Non-pigmented ciliary epithelial cell (primary cell): ENCODE results near the gene INSM1.
A peak's percentile ranks its signal among the peaks of the same experiment; 100 is the strongest.

ENCODE experiments used
- DNase-seq: peaks from one replicate; pipeline ENCODE4 v3.0.0-alpha.2; 2010; ENCODE audit warnings: low read depth

The INSM1 gene

DNA sequence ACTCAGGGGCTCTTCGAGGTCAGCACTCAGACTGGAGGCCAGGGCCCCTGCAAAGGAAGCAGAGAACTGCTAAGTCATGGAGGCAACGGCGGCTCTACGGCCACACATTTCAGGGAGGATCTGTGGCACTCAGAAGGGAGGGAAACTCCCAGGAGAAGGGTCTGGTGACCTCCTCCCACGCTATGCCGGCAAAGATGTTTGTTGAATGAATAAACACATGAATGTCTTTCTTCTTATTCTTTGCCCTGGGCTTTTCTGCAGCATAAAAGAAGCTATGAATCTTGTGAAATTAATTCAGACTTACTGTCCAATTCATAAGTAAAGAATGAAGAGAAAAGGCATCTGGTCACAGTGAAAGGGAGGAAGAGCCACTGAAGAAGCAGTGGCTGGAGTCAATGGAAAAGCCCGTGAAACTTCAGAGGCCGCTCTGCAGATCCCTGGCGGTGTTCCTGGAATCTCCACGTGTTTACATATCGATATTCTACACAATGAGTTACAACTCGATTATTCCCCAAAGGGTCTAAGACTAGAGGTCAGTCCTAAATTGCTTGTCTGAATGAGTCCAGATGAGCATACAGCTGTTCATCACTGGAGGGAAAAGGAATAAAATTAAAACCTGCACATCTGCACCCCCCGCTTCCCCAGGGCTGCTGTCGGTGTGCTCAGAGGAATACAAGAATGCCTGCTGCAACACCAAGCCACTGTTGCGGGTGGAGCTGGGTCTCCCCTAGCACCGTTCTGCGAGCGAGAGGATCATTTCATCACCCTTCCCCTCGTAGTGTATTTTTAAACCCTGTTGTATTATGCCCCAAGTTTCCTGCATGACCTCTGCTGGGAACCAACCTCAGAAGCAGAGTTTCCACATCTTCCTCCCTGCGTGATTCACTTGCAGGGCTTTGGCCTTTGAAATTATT lies 25.6 kb downstream of the INSM1 start:
- peak; percentile 27 for DNase-seq

DNA sequence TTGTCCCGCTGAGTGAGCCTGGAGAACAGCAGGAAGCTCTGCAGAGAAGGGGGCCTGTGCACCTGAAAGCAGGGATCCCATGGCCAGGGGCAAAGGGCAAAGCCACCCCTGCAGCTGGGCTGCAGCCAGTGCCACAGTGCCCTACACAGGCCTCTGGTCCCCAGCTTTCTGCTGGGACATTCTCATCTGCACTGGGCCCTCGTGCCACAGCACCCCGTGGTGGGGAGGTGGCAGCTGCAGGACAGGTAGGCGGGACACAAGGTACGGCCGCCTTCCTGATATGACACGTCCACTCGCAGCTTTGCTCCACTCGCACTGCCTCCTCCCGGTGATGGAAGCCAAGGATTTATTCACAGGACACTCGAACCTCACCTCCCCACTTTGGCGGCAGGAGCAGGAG lies 27.2 kb downstream of the INSM1 start:
- no peak for DNase-seq

DNA sequence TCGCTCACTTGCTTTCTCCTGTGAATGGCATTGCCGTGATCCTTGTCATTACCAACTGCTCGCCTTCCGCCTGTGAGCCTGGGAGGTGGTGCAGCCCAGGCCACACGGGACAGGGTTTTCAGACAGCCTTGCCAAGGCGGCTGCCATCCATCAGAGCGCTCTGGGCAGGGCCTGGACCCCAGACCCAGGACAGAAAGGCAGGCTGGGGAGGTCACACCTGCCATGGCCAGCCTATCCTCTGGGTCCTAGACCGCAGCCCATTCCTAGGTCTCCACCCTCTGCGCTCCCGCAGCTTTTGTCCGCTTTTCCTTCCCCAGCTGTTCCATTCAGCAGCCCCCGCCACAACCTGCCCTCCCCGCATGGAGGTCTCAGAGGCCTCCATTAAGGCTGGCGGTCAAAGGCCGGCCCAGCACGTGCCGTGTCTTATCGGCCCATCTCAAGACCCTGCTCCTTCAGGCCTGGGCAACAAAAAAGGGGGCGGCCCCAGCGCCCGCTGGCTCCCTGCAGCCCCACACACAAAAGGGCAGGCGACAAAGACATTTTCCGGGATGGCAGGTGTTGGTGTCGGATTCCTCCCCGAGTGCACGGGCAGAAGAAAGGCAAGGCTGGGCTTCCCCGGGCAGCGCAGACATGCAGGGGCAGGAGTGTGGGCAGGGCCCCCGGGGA lies 28.1 kb downstream of the INSM1 start:
- DNase-seq = no peak

DNA sequence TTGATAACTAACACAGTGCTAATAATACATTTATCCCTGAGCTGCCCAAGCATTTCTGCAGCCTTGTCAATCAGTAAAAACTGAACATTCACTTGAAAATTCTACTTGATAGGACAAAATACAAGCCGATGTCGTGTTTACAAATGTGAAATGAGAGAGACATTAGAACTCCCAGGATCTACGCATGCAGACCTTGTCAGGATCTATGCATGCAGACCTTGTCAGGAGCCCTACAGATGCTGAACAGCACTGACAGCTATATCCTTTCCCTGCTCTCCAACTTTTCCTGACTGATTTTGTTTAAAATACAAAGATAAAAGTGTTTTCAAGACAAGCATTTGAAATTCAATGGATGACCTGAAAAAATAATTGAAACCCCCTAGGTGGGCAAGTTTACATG lies 28.9 kb downstream of the INSM1 start:
- no peak for DNase-seq

DNA sequence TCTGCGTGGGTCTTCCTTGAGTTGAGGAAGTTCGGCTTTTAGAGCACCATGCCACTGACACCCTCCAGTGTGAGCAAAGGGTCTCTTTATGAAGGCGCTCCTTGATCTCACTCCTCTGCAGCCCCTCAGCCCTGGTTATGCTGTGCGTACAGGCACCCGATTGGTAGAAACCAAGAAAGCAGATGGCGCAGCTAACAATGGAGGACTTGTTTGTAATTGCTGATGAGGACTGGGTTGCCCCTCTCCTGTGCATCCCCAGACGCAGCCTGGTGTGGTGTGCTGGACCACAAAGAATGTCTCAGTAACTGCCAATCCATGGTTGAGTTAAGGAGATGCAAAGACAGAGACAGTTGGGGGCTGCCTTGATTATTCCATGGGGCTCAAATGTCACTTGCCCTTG lies 30.2 kb downstream of the INSM1 start:
- DNase-seq = no peak

DNA sequence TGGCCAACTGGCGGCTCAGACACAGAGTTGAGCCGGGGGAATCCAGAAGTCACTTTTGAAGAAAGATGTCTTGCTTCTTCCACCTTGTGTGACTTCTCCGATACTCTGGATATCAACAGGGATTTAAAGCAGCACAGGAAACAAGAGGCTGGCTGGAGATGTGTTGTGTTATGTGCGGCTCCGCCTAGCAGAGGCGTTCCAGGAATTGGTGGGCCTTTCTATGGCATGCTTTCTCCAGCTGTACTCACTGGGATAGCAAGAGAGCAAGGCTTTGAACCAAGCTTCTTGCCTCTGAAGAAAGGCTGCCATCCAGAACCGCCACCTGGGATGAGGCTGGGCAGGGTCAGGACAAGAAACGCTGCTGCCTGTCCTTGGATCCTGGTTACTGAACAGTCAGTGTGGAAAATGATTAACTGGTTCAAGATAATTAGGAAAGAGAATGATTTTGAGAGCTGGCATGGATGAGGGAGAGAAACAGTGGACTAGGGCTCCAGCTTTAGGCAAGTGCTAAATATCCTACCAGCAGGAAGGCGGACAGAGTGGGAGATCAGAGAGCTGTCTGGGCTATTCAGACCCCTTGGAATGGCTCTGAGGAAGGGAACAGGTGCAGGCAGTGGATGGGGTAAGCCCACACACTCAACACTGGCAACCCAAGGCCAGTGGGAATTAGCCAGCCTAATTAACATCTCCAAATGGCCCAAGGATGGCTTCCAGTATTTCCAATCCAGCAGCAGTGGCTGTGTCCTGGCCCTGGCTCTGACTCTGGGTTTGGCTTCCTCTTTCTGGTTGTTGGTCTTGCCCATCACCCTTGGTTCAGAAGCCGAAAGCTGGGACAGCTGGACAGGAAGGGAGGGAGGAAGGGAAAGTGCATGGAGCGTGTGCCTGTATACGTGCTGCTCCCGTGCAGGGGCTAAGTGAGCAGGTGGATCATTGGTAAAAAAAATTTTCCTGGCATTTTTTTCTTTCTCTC lies 31.9 kb downstream of the INSM1 start:
- no peak for DNase-seq

DNA sequence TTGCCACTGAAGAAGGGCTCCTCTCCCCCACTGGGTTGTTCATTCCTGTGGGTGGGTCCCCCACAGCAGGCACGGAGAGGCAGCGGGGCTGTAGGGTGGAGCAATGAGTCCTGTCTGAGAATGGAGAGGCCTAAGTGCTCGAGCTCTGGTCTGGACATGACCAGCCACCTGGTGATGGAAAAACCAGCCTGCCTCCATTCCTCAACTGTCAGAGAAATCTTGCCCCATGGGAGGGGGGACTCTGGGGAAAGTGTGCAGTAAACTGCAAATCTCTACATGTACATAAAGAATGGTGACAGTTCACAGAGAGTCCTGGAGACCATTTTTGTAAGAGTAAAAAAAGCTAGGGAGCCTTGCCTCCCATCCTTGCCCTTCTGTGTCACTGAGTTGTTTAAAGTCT lies 34.1 kb downstream of the INSM1 start:
- DNase-seq = no peak

DNA sequence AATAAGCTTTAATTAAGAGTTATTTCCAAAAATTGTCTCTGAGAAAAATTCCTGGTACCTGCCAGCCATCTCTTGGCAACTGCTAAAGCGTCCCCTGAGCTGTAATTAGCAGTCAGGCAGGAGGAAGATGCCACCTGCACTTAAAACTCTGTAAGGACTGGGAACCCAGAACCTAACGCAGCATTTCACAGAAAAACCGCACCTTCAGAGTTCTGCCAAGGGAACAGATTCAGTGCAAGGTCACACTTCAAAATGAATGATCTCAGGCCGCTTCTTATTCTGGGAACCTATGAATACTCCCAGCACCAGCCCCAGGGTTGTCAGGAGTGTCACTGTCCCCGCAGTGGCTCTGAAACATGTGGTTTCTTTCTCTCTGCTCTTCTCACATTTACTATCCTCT lies 36.7 kb downstream of the INSM1 start:
- DNase-seq = no peak

DNA sequence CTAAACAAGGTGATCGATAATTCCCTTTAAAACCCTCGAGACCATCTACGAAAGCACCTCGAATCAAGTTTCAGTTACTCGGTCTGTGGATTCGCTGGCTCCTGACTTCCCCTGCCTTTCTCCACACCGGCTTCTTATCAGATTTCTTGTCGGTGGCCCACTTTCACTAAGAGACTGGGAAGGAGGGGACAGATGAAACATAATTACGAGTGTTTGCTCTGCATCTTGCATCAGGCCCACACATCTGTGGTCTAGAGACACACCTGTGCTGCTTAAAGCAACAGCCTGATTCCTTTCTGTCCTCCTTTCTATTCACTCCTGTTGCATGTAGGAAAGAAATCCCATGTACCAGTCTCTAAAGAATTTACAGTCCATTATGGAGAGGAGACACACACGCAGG lies 37.7 kb downstream of the INSM1 start:
- DNase-seq = no peak

DNA sequence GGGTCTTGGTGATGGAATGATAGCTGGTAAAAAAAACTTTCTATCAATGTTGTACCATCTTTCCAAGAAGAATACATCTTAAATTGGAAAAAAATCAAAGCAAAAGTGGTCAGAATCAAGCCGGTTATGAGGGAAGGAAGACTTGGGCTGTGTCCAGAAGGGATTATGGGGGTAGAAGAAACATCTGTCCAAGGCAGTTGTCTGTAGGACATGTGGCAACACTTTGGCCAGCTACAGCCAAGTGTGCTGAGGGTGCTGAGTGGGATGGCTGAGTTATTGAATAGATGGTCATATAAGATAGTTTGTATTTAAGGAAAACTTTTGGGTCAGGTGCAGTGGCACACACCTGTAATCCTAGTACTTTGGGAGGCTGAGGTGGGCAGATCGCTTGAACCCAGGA lies 38.4 kb downstream of the INSM1 start:
- no peak for DNase-seq

DNA sequence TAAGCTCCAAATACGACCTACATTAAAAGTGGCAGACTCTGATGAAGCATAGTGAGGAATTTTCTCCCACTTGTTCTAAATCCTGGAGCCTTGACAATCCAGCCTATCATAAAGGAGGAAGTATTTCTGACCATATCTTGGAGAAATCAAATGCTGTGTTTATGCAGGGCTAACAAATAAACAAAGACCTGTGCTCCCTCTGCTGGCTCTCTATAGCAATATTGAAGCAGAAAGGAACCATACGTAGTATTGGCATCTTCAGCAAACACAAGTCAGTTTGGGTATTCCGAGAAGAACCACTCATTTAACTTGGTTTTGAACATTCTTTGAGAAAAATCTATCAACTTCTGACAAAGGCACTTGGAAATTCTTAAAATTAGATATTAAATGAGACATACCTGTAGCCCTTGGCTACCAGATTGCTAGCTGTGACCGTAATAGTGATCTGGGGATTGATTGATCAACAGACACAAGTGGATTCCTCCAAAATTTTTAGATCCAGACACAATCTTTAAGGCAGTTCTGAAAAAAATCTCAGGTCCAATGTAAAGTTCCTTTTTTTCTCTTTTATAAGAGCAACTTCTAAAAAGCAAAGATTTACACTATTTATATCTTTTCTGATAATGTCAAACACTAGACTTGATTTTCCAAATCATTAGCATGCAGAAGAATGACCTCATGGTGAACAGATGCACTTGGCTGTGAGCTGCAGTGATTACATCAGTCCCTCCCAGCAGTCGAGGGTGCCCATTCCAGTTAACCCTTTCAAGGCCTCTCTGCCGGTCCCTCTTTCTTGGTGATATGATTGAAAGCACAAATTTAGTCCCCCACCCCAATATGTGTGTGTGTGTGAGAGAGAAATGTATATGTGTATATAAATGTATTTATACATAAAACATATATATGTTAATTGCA lies 40.2 kb downstream of the INSM1 start:
- DNase-seq = no peak

DNA sequence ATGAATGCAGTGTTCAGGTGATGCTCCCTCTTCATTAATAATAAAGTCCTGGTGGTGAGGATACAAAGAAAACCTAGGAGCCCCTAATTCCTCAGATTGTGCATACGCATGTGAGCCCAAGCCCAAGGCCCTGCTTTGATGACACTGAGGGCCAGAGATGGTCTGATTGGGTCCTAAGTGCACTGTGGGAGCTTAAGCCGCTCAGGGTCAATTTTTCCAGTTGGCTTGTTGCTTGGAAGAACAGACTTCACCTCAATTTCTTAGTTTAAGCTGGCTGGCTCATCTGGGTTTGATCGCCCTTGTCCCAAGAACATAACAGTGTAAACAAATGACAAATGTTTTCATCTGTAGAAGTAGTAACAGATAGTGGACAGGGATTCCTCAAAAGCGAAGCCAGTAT lies 41.4 kb downstream of the INSM1 start:
- no peak for DNase-seq

DNA sequence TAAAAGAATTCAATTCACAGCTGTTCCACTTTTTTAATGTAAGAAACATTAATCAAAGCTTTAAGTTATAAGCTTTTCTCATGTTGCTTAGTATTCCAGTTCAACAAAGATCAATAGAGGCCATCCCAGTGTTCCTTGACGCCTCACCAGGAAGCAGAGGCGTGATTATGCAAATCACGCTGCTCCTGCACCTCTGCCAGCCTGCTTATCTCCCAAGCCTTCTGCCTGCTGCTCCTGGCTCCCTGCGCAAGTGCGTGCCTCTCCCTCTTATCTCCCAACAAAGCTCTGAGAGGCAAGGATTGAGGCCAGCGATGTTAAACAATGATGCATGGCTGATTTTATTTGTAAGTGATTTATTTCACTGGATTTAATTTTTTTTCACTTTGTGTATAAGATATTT lies 42.8 kb downstream of the INSM1 start:
- DNase-seq = no peak

DNA sequence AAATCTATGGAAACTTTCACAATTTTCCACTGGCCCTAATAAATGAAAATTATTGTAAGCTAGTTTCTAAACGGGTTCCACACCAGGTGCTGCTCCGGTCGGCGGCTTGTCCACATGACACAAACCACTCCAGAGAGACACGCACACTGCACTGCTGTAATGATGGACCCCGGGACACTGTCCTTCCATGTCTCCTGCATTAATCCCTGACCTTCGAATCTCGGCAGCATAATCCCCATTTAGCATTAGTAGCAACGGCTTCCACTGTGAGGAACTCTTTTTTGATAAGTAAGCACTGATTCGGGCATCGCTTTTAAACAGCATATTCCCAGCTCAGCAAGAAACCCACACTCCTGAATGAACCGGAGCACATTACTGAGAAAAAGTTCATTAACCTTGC lies 43.5 kb downstream of the INSM1 start:
- no peak for DNase-seq

DNA sequence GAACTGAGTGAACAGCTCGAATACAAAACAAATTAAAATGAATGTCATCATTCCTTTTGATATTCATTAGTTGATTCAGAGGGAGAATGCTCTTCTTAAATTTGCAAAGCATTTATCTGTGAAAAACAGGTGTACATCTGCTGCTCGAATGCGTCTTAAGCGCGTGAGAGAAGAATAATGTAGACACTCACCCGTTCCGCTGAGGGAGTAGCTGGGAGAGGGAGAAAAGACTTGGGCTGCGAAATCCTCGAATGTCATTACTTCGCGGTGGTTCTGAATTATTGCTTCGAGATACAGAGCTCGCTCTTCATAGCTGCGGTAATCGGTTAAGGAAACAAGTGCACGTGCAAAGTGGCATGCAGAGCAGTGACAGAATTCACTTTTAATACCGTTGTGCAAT lies 43.9 kb downstream of the INSM1 start:
- DNase-seq = no peak

DNA sequence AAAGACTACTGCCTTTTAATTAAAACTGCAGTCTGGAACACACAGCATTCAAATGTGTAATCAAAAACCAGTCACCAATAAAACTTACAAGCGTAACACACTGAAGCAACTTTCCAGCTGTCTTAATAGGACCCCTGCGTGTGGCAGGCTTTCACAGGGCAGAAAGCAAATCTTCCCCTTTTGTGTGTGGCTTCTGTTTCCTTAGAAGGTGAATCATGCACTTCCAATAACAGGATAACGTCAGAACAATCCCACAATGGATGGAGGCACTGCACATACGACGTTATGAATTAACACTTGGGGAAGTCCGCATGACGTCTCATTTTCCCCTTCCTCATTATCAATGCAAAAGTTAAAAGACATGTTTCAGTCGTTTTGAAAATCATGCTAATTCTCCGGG lies 44.8 kb downstream of the INSM1 start:
- no peak for DNase-seq

DNA sequence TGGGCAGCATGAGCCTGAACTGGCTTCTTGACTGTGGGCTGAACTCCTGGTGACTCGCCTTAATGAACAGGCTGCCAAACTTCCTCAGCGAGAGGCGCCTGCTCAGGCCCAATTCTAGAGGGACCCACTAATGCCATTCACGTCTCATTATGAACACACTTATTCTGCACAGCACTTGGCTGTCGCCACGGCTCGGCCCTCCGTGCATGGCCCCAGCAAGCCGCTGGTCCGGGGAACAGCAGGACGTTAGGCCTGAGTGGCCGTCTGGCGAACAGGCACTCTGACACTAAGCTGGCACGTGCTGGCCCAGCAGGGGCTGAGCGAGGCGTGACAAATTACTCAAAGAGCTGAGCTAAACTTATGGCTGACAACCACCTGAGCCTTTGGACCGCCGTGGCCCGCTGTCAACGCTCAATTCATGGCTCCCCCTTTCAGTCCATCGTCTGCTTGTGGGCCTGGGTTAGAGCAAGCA lies 45.9 kb downstream of the INSM1 start:
- no peak for DNase-seq

DNA sequence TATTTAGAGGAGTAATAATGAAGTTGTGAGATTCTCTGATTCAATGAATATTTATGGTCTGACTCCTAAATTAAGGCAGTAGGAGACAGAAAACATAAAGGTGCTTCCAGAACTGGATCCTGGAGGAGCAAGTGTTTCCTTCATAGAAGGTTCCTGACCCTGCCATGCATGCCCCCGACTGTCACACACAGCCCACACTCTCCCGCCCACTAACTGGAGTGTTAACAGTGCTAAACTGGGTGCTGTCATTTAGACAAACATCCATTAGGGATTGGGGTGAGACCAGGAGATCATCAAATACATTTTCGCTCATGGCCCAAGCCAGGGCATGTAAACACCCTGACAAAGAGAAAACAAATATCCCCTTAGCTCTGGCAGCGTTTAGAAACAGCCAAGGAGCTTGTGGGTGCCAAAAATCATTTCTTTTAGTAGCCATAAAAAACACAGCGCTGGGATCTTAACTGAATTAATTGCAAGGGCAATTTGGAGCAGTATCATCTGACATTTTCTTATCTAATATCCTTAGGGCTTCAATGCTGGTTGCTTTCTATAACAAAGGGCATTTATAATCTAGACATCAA lies 46.8 kb downstream of the INSM1 start:
- DNase-seq = no peak

DNA sequence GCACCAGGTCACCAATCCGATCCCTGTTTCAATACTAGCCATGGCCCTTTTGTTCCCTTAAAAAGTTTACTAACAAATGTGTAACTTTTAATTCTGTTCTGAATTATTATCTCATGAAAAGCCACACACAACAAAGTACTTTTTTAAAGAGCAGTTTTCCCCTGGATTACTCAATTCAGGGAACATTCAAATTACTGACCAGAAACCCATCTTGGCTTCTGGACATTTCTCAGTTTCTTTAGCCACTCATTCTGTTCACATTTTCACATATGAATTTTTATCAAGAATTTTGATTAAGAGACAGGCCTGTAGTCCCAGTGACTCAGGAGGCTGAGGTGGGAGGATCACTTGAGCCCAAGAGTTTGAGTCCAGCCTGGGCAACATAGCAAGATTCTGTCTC lies 47.4 kb downstream of the INSM1 start:
- DNase-seq = no peak

DNA sequence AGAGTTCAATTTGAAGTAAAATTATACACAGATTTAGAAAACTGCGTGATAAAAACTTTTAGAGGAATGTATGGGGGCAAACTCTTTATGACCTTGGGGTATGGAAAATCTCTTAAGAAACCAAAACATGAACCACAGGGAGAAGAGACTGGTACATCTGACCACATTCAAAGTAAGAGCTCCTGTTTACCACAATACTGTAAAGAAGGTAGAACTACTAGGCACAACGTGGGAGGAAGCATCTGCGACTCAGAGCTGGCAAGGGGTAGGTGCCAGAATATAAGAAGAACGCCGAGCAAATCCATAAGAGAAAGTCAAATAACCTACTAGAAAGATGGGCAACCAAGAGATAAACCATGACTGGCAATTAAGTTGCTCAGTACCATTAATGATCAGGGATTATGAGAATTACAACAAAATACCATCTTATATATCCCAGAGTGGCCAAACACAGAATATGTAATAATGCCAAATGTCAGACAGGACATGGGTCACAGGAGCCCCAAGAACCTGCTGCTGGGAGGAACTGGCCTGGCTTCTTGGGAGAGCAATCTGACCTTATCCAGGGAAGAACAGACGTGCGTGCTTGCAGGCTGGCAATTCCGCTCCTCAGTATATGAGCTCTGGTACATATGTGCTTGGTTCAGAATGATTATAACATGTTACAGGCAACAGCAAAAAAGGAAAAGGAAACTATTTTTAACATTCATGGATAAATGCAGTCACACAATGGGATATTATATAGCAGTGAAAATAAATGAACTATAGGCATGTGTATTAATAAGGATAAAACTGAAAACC lies 50.2 kb downstream of the INSM1 start:
- no peak for DNase-seq
